Measurements from ENCODE around the gene FASTKD3. TPM values are rescaled to one million over a fixed set of nuclear protein-coding genes. Genes with fewer than 3 reads are reported as not detected.

Gene FASTKD3
- total and polyA plus RNA-seq, 2 donors (not counting 3 experiments of a cell fraction or from before 2014, with no cell fraction given): 5.5 to 9.6 TPM

- no peaks in the 10 kb centered on the region for H3K9me3 ChIP-seq (replicated peaks; ENCODE audit: control insufficient read depth, insufficient read depth, low read length)
- no peak for FAIRE-seq
- ChIA-PET POLR2A (no interaction called here), CTCF (interaction anchor here (0.8 to 1.9 kb wide), 9 partner anchors 8 to 42 kb away, joined by 3 to 17 read pairs (median 5); partner anchors contain the start of genes FASTKD3 and MTRR)
- TF ChIP-seq EZH2 (IDR thresholded peaks at IDR 0.05; ENCODE audit: borderline replicate concordance, low read depth, low read length, severe bottlenecking) (no peak), GATA2 (IDR thresholded peaks at IDR 0.05; ENCODE audit: insufficient read depth, insufficient read length, low read depth, low read length) (no peak), CTCF (IDR thresholded peaks at IDR 0.05; ENCODE audit: extremely low read depth in 1 of 2, insufficient read depth in 1 of 2, low read depth in 1 of 2, low read length in 2 of 2) (peak; percentile 47 to 48), FOS (IDR thresholded peaks at IDR 0.05; ENCODE audit: borderline replicate concordance, insufficient read depth, low read length) (peak; percentile 27), POLR2AphosphoS5 (IDR thresholded peaks at IDR 0.05; ENCODE audit: insufficient read depth, low read depth, low read length) (no peak), JUN (IDR thresholded peaks at IDR 0.05; ENCODE audit: borderline replicate concordance, insufficient read depth, insufficient read length, low read depth) (peak; percentile 31)
- no peak overlapping the region for H3K27ac ChIP-seq (ENCODE audit: insufficient read depth, low read depth, low read length)
- H2AFZ ChIP-seq (ENCODE audit: low read depth, low read length): no peak overlapping the region
- intact Hi-C loops (cut with micrococcal nuclease): loop anchor here (10.0 kb wide), 1 partner anchor 558 kb away; no protein-coding TSS in a partner anchor
- H3K79me2 ChIP-seq (ENCODE audit: control insufficient read depth, insufficient read depth, low read length): no peaks in the 10 kb centered on the region
- no peak overlapping the region for H3K4me2 ChIP-seq (ENCODE audit: insufficient read depth, low read length)
- no peak overlapping the region for H3K4me3 ChIP-seq (replicated peaks in 1 of 3; ENCODE audit: insufficient read depth in 1 of 3, low read depth in 1 of 3, low read length in 3 of 3)
- dilution Hi-C loops (cut with MboI; ENCODE audit: extremely low pct_ligation_motif_present, low sequenced_read_pairs): no loop called here
- H3K27me3 ChIP-seq (ENCODE audit: control insufficient read depth in 2 of 2, insufficient read depth in 2 of 2, low read length in 2 of 2): no peaks in the 10 kb centered on the region
- no peaks in the 10 kb centered on the region for H3K4me1 ChIP-seq (ENCODE audit: control insufficient read depth, extremely low read depth, insufficient read depth, low read length)
- peaks cover 15 to 18% of the 10 kb centered on the region in 2 experiments for H3K36me3 ChIP-seq (ENCODE audit: control insufficient read depth in 2 of 2, extremely low read depth in 1 of 2, insufficient read depth in 2 of 2, low read length in 2 of 2)
- no peak overlapping the region for H3K9ac ChIP-seq (replicated peaks; ENCODE audit: extremely low read depth, insufficient read depth, low read length)
- H4K20me1 ChIP-seq (replicated peaks; ENCODE audit: control insufficient read depth, extremely low read depth, insufficient read depth, low read length): no peaks in the 10 kb centered on the region
- no peaks in the 10 kb centered on the region for H3K9me1 ChIP-seq (replicated peaks; ENCODE audit: control insufficient read depth, extremely low read depth, insufficient read depth, low read length)
- BruUV-seq (replicated peaks): no TSS peak
- peak; percentile 44 for DNase-seq (ENCODE audit: low read depth, low spot score)
Measured at GRCh38 chr5:7897014-7897600, 28.3 kb upstream of the FASTKD3 start.
